Measurements from ENCODE around the gene AP5Z1.
"Not testable (repeated sequence)": the region's sequence is repeated elsewhere in the genome, so short reads cannot be mapped to it uniquely, and the experiment has no call there.

The AP5Z1 gene

GRCh38 chr7:4802577-4802976 is 27.2 kb downstream of the AP5Z1 start:
- not testable (repeated sequence) for DNase-seq (ENCODE audit: low read depth in 2 of 2)

DNA sequence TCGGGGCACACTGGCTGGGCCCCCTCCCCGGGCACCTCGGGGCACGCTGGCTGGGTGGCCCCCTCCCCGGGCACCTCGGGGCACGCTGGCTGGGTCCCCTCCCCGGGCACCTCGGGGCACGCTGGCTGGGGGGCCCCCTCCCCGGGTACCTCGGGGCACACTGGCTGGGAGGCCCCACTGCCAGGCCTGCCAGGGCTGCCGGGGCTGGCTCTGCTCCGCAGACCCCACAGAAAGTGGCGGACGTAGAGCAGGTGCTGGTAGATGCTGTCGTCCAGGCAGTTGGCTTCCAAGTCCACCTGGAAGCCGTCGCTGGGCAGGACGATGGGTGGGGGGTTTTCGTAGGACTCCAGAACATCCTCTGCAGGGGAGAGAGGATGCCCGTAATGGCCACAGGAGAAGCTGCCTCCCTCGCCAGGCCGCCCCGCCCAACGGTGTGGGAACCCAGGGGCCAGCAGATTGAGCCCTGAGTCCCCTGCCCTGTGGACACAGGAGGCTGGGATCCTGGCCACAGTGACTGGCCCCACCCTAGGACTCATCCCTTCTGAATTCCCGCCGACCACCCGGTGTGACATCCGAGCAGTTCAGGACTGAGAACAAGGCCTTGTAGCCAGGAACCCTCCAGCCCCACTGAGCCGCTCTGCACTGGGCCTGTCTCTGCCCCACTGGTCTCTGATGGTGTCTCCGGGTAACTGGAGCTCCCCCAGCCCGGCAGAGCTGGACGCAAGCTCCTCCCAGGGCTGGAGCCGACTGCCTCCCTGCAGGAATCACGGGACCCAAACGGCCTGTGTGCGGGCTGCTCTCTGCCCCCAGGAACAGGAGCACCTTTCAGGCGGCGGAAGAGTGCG is 28.2 kb downstream of the AP5Z1 start:
- DNase-seq (ENCODE audit: low read depth in 2 of 2), result no peak

DNA sequence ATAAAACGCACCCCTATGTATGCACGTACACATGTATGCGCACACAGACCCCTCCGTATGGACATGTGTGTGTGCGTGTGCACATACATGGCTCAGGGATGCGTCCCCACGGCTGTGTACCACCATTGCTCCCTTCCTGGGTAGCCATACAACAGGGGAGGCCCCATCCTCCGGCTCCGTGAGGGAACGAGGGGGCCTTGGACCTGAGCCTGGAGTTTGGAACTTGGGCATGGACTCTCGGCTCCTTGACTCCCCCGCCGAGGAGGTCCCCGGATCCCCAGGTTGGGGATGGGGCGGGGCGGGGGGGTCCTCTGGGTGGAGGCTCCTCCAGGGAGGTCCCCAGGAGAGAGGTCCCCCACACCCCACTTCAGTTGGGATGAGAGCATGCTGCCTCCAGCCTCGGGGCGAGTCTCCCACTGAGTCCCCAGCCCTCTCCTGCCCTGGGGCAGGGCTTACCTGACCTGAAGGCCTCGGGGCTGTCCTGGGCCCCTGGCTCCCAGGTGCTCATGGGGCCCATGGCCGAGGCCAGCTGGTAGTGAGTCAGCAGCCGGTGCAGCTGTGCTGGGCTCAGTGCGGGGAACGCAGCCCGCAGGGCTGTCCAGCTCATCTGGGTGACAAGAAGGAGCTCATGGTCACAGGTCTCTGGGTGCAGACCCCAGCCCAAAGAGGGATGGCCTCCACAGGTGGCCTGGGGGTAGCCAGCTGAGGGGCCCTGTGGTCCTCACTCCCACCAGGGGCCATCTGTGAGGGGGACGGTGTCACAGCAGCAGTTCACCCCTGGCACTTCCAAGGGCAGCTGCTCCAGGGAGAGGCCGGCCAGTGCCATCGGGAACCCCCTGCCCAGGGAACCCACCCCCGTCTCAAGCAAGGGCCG is 29.9 kb downstream of the AP5Z1 start:
- no peak for DNase-seq (ENCODE audit: low read depth in 2 of 2)

- DNase-seq (ENCODE audit: low read depth in 2 of 2), result no peak
These were observed 30.5 kb downstream of the AP5Z1 start for GRCh38 chr7:4805984-4806300.

GRCh38 chr7:4806983-4807597 is 31.7 kb downstream of the AP5Z1 start:
- no peak for DNase-seq (ENCODE audit: low read depth in 2 of 2)

DNA sequence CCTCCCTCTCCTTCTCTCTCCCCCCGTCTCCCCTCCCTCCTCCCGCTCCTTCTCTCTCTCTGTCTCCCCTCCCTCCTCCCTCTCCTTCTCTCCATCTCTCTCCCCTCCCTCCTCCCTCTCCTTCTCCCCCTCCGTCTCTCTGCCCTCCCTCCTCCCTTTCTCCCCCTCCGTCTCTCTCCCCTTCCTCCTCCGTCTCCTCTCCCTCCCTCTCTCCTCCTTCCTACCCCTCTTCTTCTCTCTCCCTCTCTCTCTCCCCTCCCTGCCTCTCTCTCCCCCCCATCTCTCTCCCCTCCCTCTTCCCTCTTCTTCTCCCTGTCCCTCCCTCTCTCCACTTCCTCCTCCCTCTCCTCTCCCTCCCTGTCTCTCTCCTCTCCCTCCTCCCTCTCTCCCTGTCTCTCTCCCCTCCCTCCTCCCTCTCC is 32.2 kb downstream of the AP5Z1 start:
- no peak for DNase-seq (ENCODE audit: low read depth in 2 of 2)

DNA sequence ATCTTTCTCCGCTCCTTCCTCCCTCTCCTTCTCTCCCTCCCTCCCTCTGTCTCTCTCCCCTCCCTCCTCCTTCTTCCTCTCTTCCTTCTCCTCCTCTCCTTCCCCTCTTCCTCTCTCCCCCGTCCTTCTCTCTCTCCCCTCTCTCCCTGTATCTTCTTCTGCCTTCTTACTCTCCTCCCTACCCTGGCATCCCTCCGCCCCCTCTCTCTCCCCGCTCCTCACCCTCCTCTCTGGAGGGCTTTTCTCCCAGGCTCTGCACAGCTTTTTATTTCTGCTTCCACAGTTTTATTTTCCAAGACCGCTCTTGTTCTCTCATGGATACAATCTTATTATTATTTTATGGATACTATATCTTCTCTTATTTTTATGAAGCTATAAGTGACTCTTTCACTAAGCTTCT is 32.6 kb downstream of the AP5Z1 start:
- no peak for DNase-seq (ENCODE audit: low read depth in 2 of 2)

- no peak for DNase-seq (ENCODE audit: low read depth in 2 of 2)
These were observed 33.1 kb downstream of the AP5Z1 start for GRCh38 chr7:4808565-4808964.

DNA sequence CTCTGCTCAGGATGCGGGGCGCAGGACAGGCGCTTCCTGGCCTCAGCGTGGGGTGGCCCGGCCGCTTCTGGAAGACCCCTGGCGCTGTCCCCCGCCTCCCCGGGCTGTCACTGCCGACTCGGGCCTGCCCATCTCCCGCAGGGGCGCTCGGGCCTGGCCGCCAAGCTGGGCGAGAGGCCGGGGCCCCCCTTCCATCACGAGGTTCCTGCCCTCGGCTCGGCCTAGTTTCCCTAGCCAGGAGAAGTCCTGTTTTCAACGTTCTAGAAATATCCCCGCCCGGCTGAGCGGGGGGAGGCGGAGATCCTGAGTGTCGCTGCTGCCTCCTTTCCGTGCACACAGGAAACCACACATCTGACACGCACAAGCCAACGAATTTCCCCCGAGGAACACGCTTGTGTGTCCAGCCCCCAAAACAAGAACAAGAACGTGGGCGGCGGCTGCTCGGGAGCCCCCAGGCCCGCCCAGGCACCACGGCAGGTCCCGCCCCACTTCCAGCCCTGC is 33.7 kb downstream of the AP5Z1 start:
- DNase-seq (ENCODE audit: low read depth in 2 of 2), result peak in 1 of 2 donors; percentile 19

GRCh38 chr7:4809666-4810065 is 34.2 kb downstream of the AP5Z1 start:
- DNase-seq (ENCODE audit: low read depth in 2 of 2), result no peak

DNA sequence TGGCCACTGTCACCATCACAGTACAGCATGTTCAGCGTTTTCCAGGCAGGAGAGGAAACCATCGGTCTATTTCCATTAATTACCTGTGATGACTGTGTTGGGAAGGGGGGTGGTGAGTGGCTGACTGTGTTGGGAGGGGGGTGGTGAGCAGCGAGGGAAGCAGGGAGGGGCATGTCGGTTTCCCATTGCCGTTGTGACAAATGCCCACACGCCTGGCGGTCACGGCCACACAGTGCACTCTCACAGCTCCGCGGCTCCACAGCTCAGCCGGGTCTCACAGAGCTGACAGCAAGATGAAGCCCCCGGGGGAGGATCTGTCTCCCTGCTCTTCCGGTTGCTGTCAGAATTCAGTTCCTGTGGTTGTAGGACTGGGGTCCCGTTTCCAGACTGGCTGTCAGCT is 39.0 kb downstream of the AP5Z1 start:
- no peak for DNase-seq (ENCODE audit: low read depth in 2 of 2)

- no peak for DNase-seq (ENCODE audit: low read depth in 2 of 2)
These were observed 39.7 kb downstream of the AP5Z1 start for GRCh38 chr7:4815121-4815520.

- no peak for DNase-seq (ENCODE audit: low read depth in 2 of 2)
These were observed 40.4 kb downstream of the AP5Z1 start for GRCh38 chr7:4815609-4816418.

- DNase-seq (ENCODE audit: low read depth in 2 of 2), result no peak
These were observed 41.1 kb downstream of the AP5Z1 start for GRCh38 chr7:4816419-4817080.

DNA sequence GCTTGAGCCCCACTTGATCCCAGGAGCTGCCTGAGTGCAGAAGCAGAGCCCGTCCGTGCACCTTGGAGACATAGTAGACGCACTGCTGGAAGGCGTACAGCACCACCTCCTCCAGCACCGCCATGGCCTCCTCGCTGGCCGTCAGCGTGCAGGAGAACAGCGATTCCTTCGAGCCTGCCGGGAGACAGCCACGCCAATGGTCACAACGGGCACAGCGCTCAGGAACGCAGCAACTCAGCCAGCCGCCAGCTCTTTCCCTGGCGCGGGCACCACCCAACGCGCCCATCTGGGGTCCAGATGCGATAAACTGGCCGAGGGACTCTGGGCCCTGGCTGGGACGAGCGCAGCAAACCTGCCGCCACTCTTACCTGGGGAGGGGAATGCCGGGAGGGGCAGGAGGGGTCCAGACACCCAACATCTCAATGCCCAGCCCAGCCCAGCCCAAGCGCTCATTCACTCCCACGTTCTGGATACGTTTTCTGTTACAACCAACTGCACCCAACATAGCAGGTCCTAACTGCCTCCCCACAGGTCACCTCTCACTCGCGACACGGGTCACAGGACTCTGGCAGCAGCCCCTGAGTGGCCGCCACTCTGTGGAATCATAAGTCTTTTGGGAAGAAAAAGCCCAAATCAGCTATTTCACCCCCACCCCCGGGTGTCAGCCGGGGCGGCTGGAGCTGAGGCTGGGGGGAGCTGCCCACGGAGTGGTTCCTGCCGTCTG is 41.9 kb downstream of the AP5Z1 start:
- no peak for DNase-seq (ENCODE audit: low read depth in 2 of 2)

DNA sequence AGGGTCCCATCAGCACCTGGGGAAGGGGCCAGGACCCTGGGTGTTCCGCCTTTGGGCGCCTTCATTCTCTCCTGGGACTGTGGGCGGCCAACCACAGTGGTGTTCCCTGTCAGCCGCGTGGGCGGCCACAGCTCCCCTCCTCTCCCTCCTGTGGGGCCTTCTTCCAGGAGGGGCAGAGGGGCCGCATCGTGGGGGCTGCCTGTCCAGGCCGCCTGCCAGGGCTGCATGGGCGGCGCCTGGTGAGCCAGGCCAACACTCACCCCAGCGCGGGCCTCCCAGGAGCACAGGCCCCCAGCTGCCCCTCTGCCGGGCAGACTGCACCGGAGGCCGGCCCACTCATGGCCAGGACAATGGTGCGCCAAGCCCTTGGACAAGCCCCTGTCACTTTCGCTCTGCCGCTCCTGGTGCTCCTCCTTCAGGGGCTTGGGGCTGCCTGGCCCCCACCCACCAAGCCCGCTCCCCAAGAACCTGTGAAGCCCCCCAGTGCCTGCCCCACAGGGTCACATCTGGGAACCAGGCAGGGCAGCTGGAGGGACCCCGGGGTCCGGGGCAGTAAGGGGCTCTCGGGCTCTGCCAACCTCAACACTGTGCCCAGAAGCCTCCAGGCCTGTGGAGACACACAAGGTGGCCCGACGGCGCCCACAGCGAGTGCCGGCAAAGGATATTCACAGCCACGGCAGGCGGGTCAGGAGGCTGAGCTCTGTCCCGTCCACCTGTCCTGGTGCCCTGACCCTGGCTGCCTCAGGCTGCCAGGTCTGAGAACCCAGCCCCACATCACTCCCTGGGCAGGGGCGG is 42.8 kb downstream of the AP5Z1 start:
- DNase-seq (ENCODE audit: low read depth in 2 of 2), result no peak

DNA sequence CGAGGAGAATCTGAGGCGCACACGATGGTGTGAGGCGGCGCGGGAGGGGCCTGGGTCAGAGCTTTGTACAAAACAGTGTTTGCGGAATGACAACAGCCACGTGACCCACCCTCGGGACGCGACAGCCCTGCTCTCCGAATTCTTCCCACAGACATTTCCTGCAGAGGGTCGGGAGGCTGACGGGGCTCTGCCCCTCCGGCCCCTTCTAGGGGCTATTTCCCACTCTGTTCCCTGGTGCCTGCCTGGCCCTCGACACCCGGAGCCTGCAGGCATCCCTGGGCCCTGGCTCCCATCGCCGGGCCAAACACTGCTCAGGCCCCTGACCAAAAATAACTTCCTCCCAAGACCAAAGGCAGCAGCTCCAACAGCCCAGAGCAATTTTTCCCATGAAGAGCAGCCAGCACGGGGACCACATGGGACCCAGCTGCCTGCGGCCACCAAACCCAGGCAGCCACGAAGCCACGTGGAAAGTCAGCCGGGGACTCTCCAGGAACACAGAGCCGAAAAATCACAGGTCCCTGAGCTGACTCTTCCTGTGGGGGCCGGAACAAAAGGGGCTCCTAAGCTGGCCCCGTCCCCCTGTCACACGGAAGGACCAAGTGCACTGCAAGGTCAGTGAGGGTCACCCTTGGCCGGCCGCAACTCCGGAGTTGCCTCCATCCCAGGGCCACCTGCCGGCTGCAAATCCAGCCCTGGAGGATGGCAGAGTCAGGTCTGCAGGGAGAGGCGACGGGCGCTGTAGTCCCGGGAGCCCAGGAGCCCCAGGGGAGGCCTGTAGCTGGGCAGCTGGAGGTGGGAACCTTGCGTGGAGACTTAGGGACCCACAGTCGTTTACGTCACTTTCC is 44.4 kb downstream of the AP5Z1 start:
- DNase-seq (ENCODE audit: low read depth in 2 of 2), result no peak

GRCh38 chr7:4820405-4820966 is 45.1 kb downstream of the AP5Z1 start:
- DNase-seq (ENCODE audit: low read depth in 2 of 2), result no peak

Data from stimulated activated CD8-positive, alpha-beta memory T cell treated with anti-CD3 and anti-CD28 coated beads, Interleukin-15, amount 100 ng/mL, for 4 hours (primary cell).